ENCODE results near the gene CRMP1. TPM values are rescaled to one million over a fixed set of nuclear protein-coding genes. Genes with fewer than 3 reads are reported as not detected.

CRMP1 gene
- total RNA-seq, 1 experiment from 2014 or later = not detected

DNA sequence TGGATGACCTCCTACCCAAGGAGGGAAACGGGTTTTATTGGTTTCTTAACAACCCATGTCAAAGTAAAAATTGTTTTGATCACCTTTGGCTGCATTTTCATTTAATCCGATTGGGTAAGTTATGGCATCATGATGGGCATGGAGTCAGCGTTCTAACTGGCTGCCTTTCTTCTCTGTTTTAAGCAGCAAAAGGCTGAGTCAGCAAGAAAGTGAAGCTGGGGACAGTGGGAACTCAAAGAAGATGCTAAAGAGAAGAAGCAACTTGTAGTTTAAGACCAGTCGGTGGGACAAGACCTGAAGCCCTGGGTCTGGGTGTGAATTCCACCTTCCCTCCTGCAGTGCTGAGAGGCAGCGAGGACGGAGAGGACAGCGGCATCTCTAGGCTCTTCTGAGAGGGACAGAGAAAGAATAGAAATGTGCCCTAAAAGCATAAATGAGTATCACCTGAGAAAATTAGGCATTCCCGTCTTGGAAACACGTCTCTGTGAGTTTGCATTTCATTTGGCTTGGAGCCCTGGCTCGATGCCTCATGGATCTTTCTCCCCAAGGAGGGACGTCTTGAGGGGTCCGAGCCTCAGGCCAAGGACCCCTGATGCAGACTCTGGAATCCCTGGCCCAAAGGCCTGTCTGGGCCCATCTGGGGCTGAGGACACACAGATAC, 82.0 kb downstream of the CRMP1 start:
- no peak for DNase-seq (ENCODE audit: unreplicated experiment)
- no peak overlapping the region for H3K27ac Mint-ChIP-seq (ENCODE audit: low read depth, unreplicated experiment)
- H3K4me3 Mint-ChIP-seq (ENCODE audit: unreplicated experiment) = no peak overlapping the region
- TF ChIP-seq, protein P1, sequence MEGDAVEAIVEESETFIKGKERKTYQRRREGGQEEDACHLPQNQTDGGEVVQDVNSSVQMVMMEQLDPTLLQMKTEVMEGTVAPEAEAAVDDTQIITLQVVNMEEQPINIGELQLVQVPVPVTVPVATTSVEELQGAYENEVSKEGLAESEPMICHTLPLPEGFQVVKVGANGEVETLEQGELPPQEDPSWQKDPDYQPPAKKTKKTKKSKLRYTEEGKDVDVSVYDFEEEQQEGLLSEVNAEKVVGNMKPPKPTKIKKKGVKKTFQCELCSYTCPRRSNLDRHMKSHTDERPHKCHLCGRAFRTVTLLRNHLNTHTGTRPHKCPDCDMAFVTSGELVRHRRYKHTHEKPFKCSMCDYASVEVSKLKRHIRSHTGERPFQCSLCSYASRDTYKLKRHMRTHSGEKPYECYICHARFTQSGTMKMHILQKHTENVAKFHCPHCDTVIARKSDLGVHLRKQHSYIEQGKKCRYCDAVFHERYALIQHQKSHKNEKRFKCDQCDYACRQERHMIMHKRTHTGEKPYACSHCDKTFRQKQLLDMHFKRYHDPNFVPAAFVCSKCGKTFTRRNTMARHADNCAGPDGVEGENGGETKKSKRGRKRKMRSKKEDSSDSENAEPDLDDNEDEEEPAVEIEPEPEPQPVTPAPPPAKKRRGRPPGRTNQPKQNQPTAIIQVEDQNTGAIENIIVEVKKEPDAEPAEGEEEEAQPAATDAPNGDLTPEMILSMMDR (IDR thresholded peaks at IDR 0.05; ENCODE audit: unreplicated experiment) = no peak
- H3K9me3 Mint-ChIP-seq (ENCODE audit: unreplicated experiment) = no peaks in the 10 kb centered on the region
- intact Hi-C loops (cut with micrococcal nuclease) = no loop called here
- BruUV-seq (replicated peaks) = no TSS peak
- CTCF ChIA-PET = interaction anchor here (1.0 kb wide), 1 partner anchor 13 kb away, joined by 3 read pairs; no protein-coding TSS in a partner anchor
- H3K4me1 Mint-ChIP-seq (ENCODE audit: insufficient read depth, unreplicated experiment) = no peaks in the 10 kb centered on the region
- H3K36me3 Mint-ChIP-seq (ENCODE audit: insufficient read depth, unreplicated experiment) = peaks cover 70% of the 10 kb centered on the region
- no peaks in the 10 kb centered on the region for H3K27me3 Mint-ChIP-seq (ENCODE audit: insufficient read depth, unreplicated experiment)
- POLR2A ChIA-PET = no interaction called here

DNA sequence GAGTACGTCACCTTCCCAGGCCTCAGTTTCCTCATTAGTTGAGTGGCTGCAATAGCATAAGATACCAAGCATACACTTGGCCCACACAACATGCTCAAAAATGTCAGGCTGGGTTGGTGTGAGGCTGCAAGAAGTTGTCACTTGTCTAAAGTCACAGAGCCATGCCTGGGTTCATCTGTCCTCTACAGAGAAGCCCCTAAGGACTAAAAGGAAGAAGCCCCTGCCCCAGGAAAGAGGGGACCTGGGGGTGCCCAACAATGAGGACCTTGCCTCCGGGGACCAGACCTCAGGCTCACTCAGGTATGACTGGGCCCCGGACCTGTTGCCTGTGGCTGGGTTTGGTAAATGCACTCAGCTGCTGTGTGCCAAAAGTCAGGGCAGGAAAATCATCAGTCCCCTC, 82.7 kb downstream of the CRMP1 start:
- Mint-ChIP-seq H3K4me1 (ENCODE audit: insufficient read depth, unreplicated experiment) (no peaks in the 10 kb centered on the region), H3K27ac (ENCODE audit: low read depth, unreplicated experiment) (no peak overlapping the region), H3K36me3 (ENCODE audit: insufficient read depth, unreplicated experiment) (peaks cover 72% of the 10 kb centered on the region), H3K4me3 (ENCODE audit: unreplicated experiment) (no peak overlapping the region), H3K9me3 (ENCODE audit: unreplicated experiment) (no peaks in the 10 kb centered on the region), H3K27me3 (ENCODE audit: insufficient read depth, unreplicated experiment) (no peaks in the 10 kb centered on the region)
- intact Hi-C loops (cut with micrococcal nuclease) = no loop called here
- POLR2A ChIA-PET = no interaction called here
- CTCF ChIA-PET = interaction anchor here (1.0 to 1.6 kb wide), 2 partner anchors 14 to 16 kb away, joined by 3 read pairs; no protein-coding TSS in a partner anchor
- TF ChIP-seq, protein P1 (IDR thresholded peaks at IDR 0.05; ENCODE audit: unreplicated experiment) = no peak
- DNase-seq (ENCODE audit: unreplicated experiment) = no peak
- BruUV-seq (replicated peaks) = no TSS peak

DNA sequence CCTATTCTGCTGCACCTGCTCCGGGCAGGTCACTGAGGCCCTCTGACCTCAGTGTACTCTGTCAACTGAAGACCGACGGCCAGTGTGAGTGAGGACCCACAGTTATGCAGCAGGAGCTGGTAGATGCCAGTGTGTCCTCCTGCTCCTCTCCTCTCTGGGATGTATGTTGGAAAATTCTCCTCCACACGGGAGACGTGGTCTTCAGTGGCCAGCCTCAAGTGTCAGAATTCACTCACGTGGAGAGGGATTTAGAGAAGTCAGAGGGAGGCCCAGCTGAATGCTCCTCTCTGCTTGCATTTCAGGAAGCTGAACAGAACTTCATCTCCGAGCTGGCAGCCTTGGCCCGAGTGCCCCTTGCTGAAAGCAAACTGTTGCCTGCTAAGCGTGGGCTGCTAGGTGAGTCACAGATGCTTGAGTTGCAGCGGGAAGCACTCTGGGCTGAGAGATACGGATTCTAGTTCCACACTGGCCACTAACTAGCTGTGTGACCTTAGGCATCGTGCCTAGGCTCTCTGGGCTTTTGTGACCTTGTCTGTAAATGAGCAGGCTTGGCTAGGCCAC, 83.6 kb downstream of the CRMP1 start:
- peaks cover 72% of the 10 kb centered on the region for H3K36me3 Mint-ChIP-seq (ENCODE audit: insufficient read depth, unreplicated experiment)
- no peak for DNase-seq (ENCODE audit: unreplicated experiment)
- no peak overlapping the region for H3K4me3 Mint-ChIP-seq (ENCODE audit: unreplicated experiment)
- intact Hi-C loops (cut with micrococcal nuclease) = no loop called here
- H3K27ac Mint-ChIP-seq (ENCODE audit: low read depth, unreplicated experiment) = no peak overlapping the region
- no peaks in the 10 kb centered on the region for H3K27me3 Mint-ChIP-seq (ENCODE audit: insufficient read depth, unreplicated experiment)
- BruUV-seq (replicated peaks) = no TSS peak
- ChIA-PET CTCF (interaction anchor here (1.6 kb wide), 1 partner anchor 15 kb away, joined by 3 read pairs; no protein-coding TSS in a partner anchor), POLR2A (no interaction called here)
- TF ChIP-seq, protein P1 (IDR thresholded peaks at IDR 0.05; ENCODE audit: unreplicated experiment) = no peak
- no peaks in the 10 kb centered on the region for H3K9me3 Mint-ChIP-seq (ENCODE audit: unreplicated experiment)
- H3K4me1 Mint-ChIP-seq (ENCODE audit: insufficient read depth, unreplicated experiment) = no peaks in the 10 kb centered on the region

DNA sequence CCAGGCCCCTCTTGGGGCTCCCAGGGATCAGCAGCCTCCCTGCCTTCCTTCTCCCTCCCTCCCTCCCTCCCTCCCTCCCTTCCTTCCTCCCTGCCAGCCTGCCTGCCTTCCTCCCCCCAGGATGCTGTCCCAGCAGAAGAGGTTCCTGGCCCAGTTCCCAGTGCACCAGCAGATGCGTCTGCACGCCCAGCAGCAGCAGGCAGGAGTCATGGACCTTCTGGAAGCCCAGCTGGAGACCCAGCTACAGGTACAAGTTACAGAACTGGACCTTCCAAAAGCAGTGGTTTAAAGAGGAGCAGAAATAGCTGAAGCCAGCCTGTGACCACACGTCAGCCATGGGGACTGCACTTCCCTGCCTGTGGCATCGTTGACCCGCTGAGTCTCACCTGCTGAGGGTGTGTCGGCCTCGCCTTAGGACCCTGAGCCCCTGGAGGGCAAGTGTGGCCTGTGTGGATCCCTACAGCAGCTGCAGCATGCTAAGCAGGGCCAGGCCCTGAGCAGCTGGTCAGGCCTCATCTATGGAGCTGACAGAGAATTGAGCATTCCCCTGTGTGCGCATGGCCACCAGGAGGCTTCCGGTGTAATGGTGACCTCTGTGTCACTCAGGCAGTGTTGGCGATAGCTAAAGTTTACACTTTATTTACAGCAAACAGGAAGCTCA, 84.7 kb downstream of the CRMP1 start:
- H3K4me3 Mint-ChIP-seq (ENCODE audit: unreplicated experiment) = no peak overlapping the region
- H3K27ac Mint-ChIP-seq (ENCODE audit: low read depth, unreplicated experiment) = no peak overlapping the region
- no peaks in the 10 kb centered on the region for H3K27me3 Mint-ChIP-seq (ENCODE audit: insufficient read depth, unreplicated experiment)
- BruUV-seq (replicated peaks) = no TSS peak
- peaks cover 77% of the 10 kb centered on the region for H3K36me3 Mint-ChIP-seq (ENCODE audit: insufficient read depth, unreplicated experiment)
- intact Hi-C loops (cut with micrococcal nuclease) = no loop called here
- CTCF ChIA-PET = interaction anchor here (1.2 to 1.6 kb wide), 2 partner anchors 13 to 14 kb away, joined by 3 to 5 read pairs; no protein-coding TSS in a partner anchor
- POLR2A ChIA-PET = no interaction called here
- DNase-seq (ENCODE audit: unreplicated experiment) = no peak
- H3K4me1 Mint-ChIP-seq (ENCODE audit: insufficient read depth, unreplicated experiment) = no peaks in the 10 kb centered on the region
- TF ChIP-seq, protein P1 (IDR thresholded peaks at IDR 0.05; ENCODE audit: unreplicated experiment) = no peak
- H3K9me3 Mint-ChIP-seq (ENCODE audit: unreplicated experiment) = no peaks in the 10 kb centered on the region

Measured in MCF 10A (cell line).